NT2/D1 (cell line): ENCODE data around the gene FARSB.

Experiments used
- DNase-seq: peaks from one replicate; pipeline ENCODE4 v3.0.0-alpha.2; 2011; ENCODE audit warnings: low read depth, low spot score
- H3K27me3 ChIP-seq: 2 replicates; pipeline ENCODE4 v1.6.0; 2011; ENCODE audit warnings: mild to moderate bottlenecking; ENCODE audit not compliant: insufficient read length, insufficient read depth
- H3K36me3 ChIP-seq: 2 replicates; pipeline ENCODE4 v1.6.1; 2011; ENCODE audit warnings: mild to moderate bottlenecking, low read length, mixed read lengths; ENCODE audit not compliant: insufficient read depth, insufficient read length
- H3K4me1 ChIP-seq: 2 replicates; pipeline ENCODE4 v1.5.1; 2011; ENCODE audit not compliant: insufficient read depth, insufficient read length
- H3K4me3 ChIP-seq: 2 replicates; pipeline ENCODE4 v1.5.1; 2011; ENCODE audit warnings: low read depth; ENCODE audit not compliant: insufficient read length
- H3K9ac ChIP-seq: 2 replicates; pipeline ENCODE4 v1.6.0; 2011; ENCODE audit warnings: low read depth; ENCODE audit not compliant: insufficient read length
- H3K9me3 ChIP-seq: 2 replicates; pipeline ENCODE4 v1.5.1; 2011; ENCODE audit warnings: mild to moderate bottlenecking, low read length; ENCODE audit not compliant: insufficient read depth
- SUZ12 ChIP-seq: IDR thresholded peaks from 2 replicates; pipeline ENCODE4 v1.6.1; 2011; ENCODE audit not compliant: insufficient read length, insufficient read depth; ENCODE audit errors: extremely low read depth
- YY1 ChIP-seq: IDR thresholded peaks from 2 replicates; pipeline ENCODE4 v1.6.1; 2011; ENCODE audit not compliant: insufficient read length, insufficient read depth
- ZNF274 ChIP-seq: IDR thresholded peaks from 2 replicates; pipeline ENCODE4 v1.6.1; 2011; ENCODE audit warnings: mild to moderate bottlenecking, low read depth, low read length

Gene FARSB

GRCh38 chr2:222643134-222643533, 12.8 kb downstream of the FARSB start:
- no peak overlapping the region for H3K9ac ChIP-seq
- peaks cover 97% of the 10 kb centered on the region for H3K36me3 ChIP-seq

DNA sequence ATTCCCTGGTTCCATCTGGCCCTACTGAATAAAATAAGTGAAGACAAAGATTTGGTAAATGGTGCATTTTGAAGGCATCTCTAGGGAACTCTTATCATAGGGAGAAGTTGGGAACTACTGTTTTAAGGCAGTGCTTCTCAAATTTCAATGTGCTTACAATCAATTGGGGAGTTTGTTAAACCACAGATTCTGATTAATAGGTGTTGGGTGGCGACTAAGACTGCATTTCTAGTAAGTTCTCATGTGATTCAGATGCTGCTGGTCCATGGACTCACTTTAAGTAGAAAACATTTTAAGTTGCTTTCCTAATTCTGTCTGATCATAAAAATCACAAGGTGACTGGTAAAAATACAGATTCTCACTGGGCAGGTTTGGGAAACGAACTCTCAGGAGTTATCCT, 14.6 kb downstream of the FARSB start:
- TF ChIP-seq SUZ12 (no peak), ZNF274 (no peak), YY1 (no peak)
- DNase-seq, result no peak

More at GRCh38 chr2:222643134-222643533, 12.8 kb downstream of the FARSB start:
- no peak for TF ChIP-seq YY1
- Histone ChIP-seq H3K4me3 (no peak overlapping the region), H3K9me3 (no peaks in the 10 kb centered on the region), H3K27me3 (no peaks in the 10 kb centered on the region), H3K4me1 (no peaks in the 10 kb centered on the region)
- no peak for DNase-seq

GRCh38 chr2:222637067-222637466, 18.8 kb downstream of the FARSB start:
- Histone ChIP-seq H3K4me1 (no peaks in the 10 kb centered on the region), H3K9me3 (no peaks in the 10 kb centered on the region), H3K36me3 (peaks cover 90% of the 10 kb centered on the region), H3K9ac (no peak overlapping the region), H3K4me3 (no peak overlapping the region), H3K27me3 (no peaks in the 10 kb centered on the region)
- no peak for DNase-seq
- TF ChIP-seq YY1 (no peak), ZNF274 (no peak), SUZ12 (no peak)

More for the DNA sequence above, 14.6 kb downstream of the FARSB start:
- Histone ChIP-seq H3K4me1 (no peaks in the 10 kb centered on the region), H3K9ac (no peak overlapping the region), H3K36me3 (peaks cover 97% of the 10 kb centered on the region), H3K27me3 (no peaks in the 10 kb centered on the region), H3K9me3 (no peaks in the 10 kb centered on the region), H3K4me3 (no peak overlapping the region)

GRCh38 chr2:222635295-222635694, 20.6 kb downstream of the FARSB start:
- Histone ChIP-seq H3K36me3 (peaks cover 91% of the 10 kb centered on the region), H3K27me3 (no peaks in the 10 kb centered on the region), H3K4me3 (no peak overlapping the region), H3K9me3 (no peaks in the 10 kb centered on the region), H3K9ac (no peak overlapping the region), H3K4me1 (no peaks in the 10 kb centered on the region)
- DNase-seq, result no peak
- TF ChIP-seq SUZ12 (no peak), ZNF274 (no peak), YY1 (no peak)

DNA sequence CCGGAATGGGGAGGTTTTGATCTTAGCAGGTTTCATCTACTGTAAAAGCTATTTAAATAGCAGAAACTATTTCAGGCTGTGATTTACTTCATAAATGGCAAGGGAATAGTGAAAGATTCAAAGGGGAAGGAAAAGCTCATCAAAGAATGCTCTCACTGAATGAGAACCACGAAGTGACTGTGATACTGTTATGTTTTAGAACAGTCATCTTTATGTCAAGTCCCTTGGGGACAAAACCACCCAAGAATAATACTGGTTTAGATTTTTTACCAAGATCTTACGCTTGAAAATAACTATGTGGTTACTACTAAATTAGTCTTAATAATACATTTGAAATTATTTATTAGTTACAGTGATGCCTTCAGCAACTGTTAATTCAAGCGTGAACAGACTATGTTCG, 28.1 kb downstream of the FARSB start:
- Histone ChIP-seq H3K9ac (no peak overlapping the region), H3K36me3 (peaks cover 91% of the 10 kb centered on the region), H3K9me3 (no peaks in the 10 kb centered on the region), H3K27me3 (no peaks in the 10 kb centered on the region), H3K4me3 (no peak overlapping the region), H3K4me1 (no peaks in the 10 kb centered on the region)
- DNase-seq, result no peak
- no peak for TF ChIP-seq SUZ12
- TF ChIP-seq YY1, result no peak
- no peak for TF ChIP-seq ZNF274

GRCh38 chr2:222623756-222624309, 32.1 kb downstream of the FARSB start:
- Histone ChIP-seq H3K9ac (no peak overlapping the region), H3K4me3 (no peak overlapping the region), H3K4me1 (no peaks in the 10 kb centered on the region), H3K36me3 (peaks cover 82% of the 10 kb centered on the region), H3K27me3 (no peaks in the 10 kb centered on the region), H3K9me3 (no peaks in the 10 kb centered on the region)
- TF ChIP-seq ZNF274 (no peak), SUZ12 (no peak), YY1 (no peak)
- no peak for DNase-seq

DNA sequence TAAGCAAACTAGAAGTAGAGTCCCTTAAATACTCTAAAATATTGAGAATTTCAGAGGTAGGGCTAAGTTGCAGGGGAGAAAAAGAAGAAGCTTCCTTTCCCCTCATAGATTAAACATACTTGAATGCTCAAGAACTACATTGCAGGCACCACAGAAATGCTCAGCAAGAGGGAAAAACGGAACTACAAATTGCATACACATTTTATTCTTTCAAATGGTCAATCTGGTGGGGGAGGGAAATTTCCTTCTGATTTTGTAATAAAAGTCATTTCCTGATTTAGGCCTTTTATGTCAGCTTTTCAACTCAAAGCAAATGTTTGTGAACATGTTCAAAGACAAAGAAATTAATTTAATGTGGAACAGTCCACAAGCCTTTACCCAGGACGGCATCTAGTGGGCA, 33.0 kb downstream of the FARSB start:
- Histone ChIP-seq H3K4me3 (no peak overlapping the region), H3K36me3 (peaks cover 84% of the 10 kb centered on the region), H3K9ac (no peak overlapping the region), H3K9me3 (no peaks in the 10 kb centered on the region), H3K4me1 (no peaks in the 10 kb centered on the region), H3K27me3 (no peaks in the 10 kb centered on the region)
- DNase-seq, result no peak
- TF ChIP-seq SUZ12, result no peak
- TF ChIP-seq ZNF274, result no peak

DNA sequence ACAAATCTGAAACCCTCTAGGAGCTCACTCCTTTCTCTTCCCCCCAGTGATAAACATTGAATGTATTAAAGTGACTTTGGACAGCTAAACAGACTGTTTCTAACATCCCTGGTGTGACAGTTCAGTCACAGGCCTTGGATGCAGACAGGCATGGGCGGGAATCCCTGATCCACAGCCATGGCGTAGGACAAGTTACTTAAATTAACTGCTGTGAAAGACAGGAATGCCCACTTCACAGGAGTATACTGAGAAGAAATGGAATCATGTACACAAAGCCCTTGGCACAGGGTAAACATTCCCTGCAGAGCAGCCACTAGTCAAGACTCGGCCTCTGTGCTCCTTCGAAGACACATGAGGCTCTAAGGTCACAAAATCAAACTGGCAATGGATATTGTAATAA, 34.0 kb downstream of the FARSB start:
- Histone ChIP-seq H3K4me3 (no peak overlapping the region), H3K9ac (no peak overlapping the region), H3K4me1 (no peaks in the 10 kb centered on the region), H3K27me3 (no peaks in the 10 kb centered on the region), H3K9me3 (no peaks in the 10 kb centered on the region), H3K36me3 (peaks cover 84% of the 10 kb centered on the region)
- TF ChIP-seq YY1 (no peak), ZNF274 (no peak), SUZ12 (no peak)
- DNase-seq, result no peak
